Upper lobe of left lung (tissue), 4 donors: ENCODE results near the gene DHRS2.

Source experiments
- EP300 ChIP-seq, 4 donors: sonication (generic); formaldehyde crosslinking; IDR thresholded peaks; one replicate each; pipeline ENCODE4 v1.5.1; 2017; ENCODE audit warnings: antibody characterized with exemption in 4 of 4, control low read depth in 2 of 4
- POLR2A ChIP-seq, 4 donors: fragments of 450-650 bp; IDR thresholded peaks; one replicate each; pipeline ENCODE4 v1.5.1; 2016 to 2017; ENCODE audit warnings: antibody characterized with exemption in 4 of 4, mild to moderate bottlenecking in 2 of 4
- POLR2AphosphoS5 ChIP-seq, 2 donors: sonication (generic); formaldehyde crosslinking; IDR thresholded peaks; one replicate each; pipeline ENCODE4 v1.5.1; 2017; ENCODE audit warnings: antibody characterized with exemption in 2 of 2
- TF ChIP-seq, protein P1 (sequence below), 6 experiments: fragments of 450-650 bp in 4 of 6; fragments of 200-600 bp in 2 of 6; sonication (generic) in 2 of 6; IDR thresholded peaks; one replicate each; pipeline ENCODE4 v1.5.1; 2016 to 2019; ENCODE audit warnings: antibody characterized with exemption in 6 of 6

DNA sequence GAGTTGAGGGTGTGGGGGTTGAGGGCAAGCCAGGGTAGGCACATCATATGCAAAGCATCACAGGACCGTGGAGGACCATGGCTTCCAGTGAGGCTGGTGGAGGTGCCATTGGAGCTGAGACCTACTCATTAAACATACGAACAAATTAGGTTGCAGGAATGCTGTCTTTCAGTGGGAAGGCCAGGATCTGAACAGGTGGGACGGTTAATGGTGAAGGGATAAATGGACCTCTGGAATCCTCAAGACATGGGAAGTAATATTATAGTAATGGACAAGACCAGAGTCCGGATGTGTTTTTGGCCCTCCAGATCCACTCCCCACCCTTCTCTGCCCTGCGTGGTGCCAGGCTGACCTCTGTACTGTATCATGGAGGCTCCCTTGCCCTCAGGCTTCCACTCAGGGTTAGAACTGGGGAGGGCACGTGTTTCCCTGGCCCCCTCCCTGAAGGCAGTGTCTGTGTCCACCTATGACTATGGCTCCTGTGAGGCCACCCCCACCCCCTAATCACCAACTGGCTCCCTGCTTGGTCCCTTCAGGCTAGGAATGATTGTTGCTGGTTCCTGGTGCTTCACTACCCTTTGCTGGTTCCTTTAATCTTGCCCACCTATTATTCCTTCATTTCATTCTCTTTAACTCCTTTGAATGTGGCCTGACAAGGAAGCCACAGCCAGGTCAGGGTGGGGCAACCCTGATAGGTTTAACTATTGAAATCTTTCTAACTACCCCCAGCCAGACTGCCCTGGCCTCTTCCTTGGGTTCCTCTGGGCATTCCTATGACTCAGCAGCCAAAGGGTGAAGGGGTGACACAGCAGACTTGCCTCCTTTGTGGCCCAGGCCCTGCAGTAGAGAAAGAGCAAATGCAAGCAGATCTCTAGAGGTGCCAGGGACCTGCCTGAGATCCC lies 10.7 kb downstream of the DHRS2 start:
- TF ChIP-seq, protein P1, sequence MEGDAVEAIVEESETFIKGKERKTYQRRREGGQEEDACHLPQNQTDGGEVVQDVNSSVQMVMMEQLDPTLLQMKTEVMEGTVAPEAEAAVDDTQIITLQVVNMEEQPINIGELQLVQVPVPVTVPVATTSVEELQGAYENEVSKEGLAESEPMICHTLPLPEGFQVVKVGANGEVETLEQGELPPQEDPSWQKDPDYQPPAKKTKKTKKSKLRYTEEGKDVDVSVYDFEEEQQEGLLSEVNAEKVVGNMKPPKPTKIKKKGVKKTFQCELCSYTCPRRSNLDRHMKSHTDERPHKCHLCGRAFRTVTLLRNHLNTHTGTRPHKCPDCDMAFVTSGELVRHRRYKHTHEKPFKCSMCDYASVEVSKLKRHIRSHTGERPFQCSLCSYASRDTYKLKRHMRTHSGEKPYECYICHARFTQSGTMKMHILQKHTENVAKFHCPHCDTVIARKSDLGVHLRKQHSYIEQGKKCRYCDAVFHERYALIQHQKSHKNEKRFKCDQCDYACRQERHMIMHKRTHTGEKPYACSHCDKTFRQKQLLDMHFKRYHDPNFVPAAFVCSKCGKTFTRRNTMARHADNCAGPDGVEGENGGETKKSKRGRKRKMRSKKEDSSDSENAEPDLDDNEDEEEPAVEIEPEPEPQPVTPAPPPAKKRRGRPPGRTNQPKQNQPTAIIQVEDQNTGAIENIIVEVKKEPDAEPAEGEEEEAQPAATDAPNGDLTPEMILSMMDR (IDR thresholded peaks at IDR 0.05) = no peak
- TF ChIP-seq EP300 (IDR thresholded peaks at IDR 0.05) = no peak
- no peak for TF ChIP-seq POLR2A (IDR thresholded peaks at IDR 0.05)
- no peak for TF ChIP-seq POLR2AphosphoS5 (IDR thresholded peaks at IDR 0.05)
